ENCODE results near the gene ULK2.

Gene ULK2

DNA sequence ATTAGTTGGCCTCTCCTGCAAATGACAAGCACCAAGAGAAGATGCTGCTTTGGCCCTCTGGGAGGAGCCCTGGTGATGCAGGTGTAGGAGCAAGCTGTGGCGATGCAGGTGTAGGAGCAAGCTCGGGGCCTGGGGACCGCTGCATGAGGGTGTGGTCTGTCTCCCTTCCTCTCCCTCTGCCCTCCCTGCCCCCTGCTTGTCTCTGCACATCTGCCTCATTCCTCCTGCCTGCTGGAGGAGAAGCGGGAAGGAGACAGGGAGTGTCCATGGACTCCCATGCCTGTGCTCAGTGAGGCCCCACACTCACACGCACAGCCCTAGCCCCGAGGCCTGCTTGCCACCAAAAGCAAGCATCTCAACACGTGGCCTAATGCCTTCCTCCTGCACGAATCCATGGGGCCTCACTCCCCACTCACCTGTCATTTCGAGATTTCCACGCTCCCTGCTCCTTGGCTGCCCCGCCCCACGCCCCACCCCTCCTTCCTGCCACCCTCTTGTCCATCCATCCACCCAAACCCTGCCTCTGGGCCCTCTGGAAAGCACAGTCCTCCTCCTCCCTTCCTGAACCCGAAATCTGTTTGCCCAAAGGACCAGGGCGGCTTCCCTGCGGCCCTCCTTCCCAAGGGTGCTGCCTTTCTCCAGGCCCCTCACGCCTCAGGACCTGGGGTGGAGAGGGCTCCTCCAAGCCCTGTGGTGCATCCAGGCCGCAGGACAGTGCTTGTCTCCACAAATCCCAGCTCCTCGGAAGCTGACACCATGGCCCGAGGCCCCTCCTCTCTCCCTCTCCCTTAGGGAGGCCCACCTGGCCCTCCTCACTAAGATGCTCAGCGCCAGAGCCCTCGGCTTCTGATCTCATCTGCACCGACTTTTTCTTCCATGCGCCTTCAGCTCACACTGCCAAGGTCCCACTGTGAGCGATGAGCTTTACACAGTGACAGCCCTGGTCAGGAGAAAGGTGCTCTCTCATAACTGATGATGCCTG lies 107.9 kb downstream of the ULK2 start:
- H3K4me3 ChIP-seq (ENCODE audit: low read depth, low read length): no peak overlapping the region
- no peak for DNase-seq (ENCODE audit: low read depth)
- TF ChIP-seq, protein P1, sequence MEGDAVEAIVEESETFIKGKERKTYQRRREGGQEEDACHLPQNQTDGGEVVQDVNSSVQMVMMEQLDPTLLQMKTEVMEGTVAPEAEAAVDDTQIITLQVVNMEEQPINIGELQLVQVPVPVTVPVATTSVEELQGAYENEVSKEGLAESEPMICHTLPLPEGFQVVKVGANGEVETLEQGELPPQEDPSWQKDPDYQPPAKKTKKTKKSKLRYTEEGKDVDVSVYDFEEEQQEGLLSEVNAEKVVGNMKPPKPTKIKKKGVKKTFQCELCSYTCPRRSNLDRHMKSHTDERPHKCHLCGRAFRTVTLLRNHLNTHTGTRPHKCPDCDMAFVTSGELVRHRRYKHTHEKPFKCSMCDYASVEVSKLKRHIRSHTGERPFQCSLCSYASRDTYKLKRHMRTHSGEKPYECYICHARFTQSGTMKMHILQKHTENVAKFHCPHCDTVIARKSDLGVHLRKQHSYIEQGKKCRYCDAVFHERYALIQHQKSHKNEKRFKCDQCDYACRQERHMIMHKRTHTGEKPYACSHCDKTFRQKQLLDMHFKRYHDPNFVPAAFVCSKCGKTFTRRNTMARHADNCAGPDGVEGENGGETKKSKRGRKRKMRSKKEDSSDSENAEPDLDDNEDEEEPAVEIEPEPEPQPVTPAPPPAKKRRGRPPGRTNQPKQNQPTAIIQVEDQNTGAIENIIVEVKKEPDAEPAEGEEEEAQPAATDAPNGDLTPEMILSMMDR (IDR thresholded peaks at IDR 0.05; ENCODE audit: low read depth, low read length, missing control alignments): no peak

DNA sequence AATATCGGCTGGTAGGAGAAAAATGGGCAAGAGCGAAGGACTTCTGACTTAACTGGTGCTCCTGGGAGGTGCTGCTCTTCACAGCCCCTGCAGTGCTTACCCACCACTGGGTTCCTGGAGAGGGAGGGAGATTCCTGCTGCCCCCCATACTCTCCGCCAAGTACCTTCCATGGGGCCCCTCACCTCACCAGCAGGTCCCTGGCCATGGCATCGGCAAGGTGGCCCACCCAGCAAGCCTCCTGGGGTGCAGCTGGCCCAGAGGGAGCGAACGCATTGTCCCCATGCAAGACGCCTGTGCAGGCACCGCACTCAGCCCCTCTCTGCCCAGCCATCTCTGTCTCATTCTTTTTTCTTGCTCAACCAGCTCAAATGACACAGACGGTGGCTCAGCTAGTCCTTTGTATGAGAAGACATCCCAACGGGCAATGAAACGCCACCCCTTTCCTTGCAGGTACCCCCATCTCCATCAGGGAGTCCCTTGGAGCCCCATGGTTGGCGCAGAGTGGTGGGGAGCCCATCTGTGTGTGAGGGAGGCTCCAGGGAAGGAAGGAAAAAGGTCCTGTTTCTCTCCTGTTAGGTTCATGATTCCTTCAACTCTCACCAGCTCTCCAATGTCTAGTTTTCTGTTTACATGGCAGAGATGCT lies 110.1 kb downstream of the ULK2 start:
- TF ChIP-seq, protein P1 (IDR thresholded peaks at IDR 0.05; ENCODE audit: low read depth, low read length, missing control alignments): no peak
- H3K4me3 ChIP-seq (ENCODE audit: low read depth, low read length): no peak overlapping the region
- no peak for DNase-seq (ENCODE audit: low read depth)

DNA sequence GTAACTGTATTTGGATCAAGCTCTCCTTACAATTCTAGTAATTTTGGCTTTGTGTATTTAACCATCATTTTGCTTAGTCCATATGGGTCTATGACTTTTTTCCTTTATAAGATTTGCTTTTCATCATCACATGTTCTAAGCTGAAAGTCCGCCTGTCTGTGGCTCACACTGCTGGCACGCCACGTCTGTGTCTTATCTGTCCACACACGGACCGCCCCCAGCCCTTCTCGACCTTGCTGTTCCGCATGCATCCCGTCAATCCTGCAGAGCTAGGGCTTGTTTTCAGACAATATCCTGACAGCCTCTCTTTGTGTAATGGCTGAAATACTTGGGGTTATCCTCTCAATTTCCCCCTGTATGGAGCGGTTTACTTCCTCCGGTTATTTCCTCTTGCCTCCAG lies 111.2 kb downstream of the ULK2 start:
- DNase-seq (ENCODE audit: low read depth): no peak
- H3K4me3 ChIP-seq (ENCODE audit: low read depth, low read length): no peak overlapping the region
- TF ChIP-seq, protein P1 (IDR thresholded peaks at IDR 0.05; ENCODE audit: low read depth, low read length, missing control alignments): no peak

DNA sequence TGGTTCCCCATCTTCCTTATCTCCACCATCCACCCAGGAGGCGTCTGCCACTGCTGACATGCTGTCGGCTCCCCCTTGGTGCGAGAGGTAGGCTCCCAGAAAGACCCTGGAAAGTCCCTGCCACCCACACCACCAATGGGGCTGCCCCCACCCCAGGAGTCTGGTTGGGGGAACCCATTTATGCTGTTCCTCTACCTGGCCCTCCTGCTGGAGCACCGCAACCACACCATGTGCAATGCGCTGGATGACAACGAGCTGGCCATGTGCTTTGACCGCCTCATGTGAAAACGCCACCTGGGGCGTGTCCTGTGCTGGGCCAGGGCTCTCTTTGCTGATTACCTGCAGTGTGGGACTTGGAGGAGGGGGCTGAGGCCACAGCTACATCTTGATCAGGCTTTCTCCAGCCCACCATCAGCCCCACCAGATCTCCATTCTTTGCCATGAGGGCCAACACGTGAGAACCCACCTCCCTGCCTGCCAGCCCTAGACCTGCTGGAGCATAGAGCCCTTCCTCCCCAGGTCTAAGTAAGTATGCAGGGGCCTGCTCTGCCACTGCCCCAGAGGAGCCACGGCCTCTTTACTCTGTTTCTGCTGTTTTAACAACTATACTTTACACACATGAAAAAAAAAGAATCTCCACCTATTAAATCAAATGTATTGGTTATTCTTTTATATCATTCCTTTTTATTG lies 111.8 kb downstream of the ULK2 start:
- TF ChIP-seq, protein P1 (IDR thresholded peaks at IDR 0.05; ENCODE audit: low read depth, low read length, missing control alignments): no peak
- DNase-seq (ENCODE audit: low read depth): no peak
- no peak overlapping the region for H3K4me3 ChIP-seq (ENCODE audit: low read depth, low read length)

DNA sequence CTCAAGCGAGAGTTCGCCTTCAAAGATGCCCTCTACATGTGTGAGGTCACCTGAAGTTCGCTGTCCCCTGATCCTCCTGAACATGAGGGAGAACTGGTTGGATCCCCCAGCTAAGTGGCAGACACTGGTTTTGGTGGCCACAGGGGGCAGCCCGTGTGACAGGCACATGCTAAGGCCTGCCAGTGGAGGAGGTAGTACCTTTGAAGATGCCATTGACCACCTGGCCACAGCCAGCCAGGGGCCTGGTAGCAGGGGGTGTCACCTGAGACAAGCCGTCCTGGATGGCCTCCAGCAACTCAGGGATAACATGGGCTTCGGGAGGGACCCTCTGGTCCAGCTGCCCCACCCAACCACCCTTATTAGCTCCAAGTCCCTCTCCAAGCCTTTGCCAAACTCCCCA lies 112.3 kb downstream of the ULK2 start:
- DNase-seq (ENCODE audit: low read depth): no peak
- no peak overlapping the region for H3K4me3 ChIP-seq (ENCODE audit: low read depth, low read length)
- TF ChIP-seq, protein P1 (IDR thresholded peaks at IDR 0.05; ENCODE audit: low read depth, low read length, missing control alignments): peak; percentile 18

DNA sequence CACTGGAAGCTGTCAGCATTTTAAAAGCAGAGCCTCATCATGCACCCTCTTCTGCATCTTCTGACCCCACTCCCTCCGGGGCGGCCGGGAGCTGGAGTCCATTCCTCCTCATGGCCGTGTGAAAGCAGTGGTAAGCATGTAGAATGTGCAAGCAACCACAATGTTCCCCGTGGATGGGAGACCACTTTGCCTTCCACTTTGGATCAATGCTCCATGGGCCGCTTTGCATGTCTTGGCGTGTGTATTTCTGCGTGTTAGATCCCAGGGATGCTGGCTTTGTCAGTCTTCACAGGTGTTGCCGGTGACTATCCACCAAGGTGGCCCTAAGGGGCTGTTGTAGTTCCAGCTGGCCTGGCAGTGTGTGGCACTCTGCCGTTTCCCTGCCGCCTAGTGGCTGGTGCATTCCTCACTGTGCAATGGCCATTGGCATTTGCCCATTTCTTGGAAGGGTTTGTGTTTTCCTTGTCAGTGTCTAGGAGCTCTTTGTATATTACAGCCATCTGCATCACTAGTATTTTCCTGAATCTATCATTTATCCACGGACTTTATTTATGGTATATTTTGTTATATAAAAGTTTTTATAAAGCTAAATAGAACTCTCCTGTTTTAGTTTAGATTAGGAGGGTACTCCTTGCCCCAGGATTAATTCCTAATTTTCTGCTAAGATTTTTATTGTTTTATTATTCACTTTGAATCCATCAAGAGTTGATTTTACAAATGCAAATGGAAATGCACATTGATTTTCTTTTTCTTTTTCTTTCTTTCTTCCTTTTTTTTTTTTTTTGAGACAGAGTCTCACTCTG lies 113.9 kb downstream of the ULK2 start:
- no peak for DNase-seq (ENCODE audit: low read depth)

More for the DNA sequence above, 113.9 kb downstream of the ULK2 start:
- TF ChIP-seq, protein P1 (IDR thresholded peaks at IDR 0.05; ENCODE audit: low read depth, low read length, missing control alignments): peak; percentile 47
- no peak overlapping the region for H3K4me3 ChIP-seq (ENCODE audit: low read depth, low read length)

Data from GM12864 (cell line).